ENCODE data around the gene SLC25A23. TPM values are rescaled to one million over a fixed set of nuclear protein-coding genes. Genes with fewer than 3 reads are reported as not detected.

Gene SLC25A23
- total and polyA plus RNA-seq, 4 donors, result 9.3 to 34.6 (median 22.7) TPM

DNA sequence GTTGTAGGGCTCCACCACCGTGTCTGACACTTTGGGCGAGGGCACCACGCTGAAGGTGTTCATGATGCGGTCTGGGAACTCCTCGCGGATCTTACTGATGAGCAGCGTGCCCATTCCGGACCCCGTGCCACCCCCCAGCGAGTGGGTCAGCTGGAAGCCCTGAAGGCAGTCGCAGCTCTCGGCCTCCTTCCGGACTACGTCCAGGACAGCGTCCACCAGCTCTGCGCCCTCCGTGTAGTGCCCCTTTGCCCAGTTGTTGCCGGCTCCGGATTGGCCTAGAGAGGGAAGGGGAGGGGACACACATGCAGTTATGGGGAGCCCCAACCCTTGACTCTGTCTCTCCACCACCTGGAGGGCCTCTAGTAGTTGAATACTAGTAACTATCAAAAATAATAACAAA is 36.4 kb upstream of the SLC25A23 start:
- no peak for TF ChIP-seq MAX (IDR thresholded peaks at IDR 0.05)
- no peak for TF ChIP-seq RXRA (IDR thresholded peaks at IDR 0.05)
- no peak for TF ChIP-seq SP1 (IDR thresholded peaks at IDR 0.05)
- no peak for TF ChIP-seq FOXA1 (IDR thresholded peaks at IDR 0.05)
- no peak for TF ChIP-seq HNF4A (conservative IDR thresholded peaks at IDR 0.05)
- no peak for TF ChIP-seq RAD21 (IDR thresholded peaks at IDR 0.05)
- TF ChIP-seq JUND (IDR thresholded peaks at IDR 0.05), result no peak
- TF ChIP-seq, protein P1, sequence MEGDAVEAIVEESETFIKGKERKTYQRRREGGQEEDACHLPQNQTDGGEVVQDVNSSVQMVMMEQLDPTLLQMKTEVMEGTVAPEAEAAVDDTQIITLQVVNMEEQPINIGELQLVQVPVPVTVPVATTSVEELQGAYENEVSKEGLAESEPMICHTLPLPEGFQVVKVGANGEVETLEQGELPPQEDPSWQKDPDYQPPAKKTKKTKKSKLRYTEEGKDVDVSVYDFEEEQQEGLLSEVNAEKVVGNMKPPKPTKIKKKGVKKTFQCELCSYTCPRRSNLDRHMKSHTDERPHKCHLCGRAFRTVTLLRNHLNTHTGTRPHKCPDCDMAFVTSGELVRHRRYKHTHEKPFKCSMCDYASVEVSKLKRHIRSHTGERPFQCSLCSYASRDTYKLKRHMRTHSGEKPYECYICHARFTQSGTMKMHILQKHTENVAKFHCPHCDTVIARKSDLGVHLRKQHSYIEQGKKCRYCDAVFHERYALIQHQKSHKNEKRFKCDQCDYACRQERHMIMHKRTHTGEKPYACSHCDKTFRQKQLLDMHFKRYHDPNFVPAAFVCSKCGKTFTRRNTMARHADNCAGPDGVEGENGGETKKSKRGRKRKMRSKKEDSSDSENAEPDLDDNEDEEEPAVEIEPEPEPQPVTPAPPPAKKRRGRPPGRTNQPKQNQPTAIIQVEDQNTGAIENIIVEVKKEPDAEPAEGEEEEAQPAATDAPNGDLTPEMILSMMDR (IDR thresholded peaks at IDR 0.05; ENCODE audit: low read depth, low read length, missing input control), result no peak
- TF ChIP-seq, protein P2, sequence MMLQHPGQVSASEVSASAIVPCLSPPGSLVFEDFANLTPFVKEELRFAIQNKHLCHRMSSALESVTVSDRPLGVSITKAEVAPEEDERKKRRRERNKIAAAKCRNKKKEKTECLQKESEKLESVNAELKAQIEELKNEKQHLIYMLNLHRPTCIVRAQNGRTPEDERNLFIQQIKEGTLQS (IDR thresholded peaks at IDR 0.05), result no peak
- TF ChIP-seq TAF1 (conservative IDR thresholded peaks at IDR 0.05), result no peak
- no peak for TF ChIP-seq YY1 (IDR thresholded peaks at IDR 0.05)
- no peak for TF ChIP-seq FOXA2 (IDR thresholded peaks at IDR 0.05)
- no peak for TF ChIP-seq ZBTB33 (IDR thresholded peaks at IDR 0.05)
- TF ChIP-seq EGR1 (IDR thresholded peaks at IDR 0.05; ENCODE audit: low read depth in 2 of 2), result no peak
- no peak for TF ChIP-seq HNF4G (IDR thresholded peaks at IDR 0.05)
- no peak for TF ChIP-seq REST (IDR thresholded peaks at IDR 0.05)
- no peak for TF ChIP-seq GABPA (IDR thresholded peaks at IDR 0.05 in 1 of 2, conservative IDR thresholded peaks at IDR 0.05 in 1 of 2)

More for the DNA sequence above, 36.4 kb upstream of the SLC25A23 start:
- Histone ChIP-seq H3K4me3 (ENCODE audit: low read depth in 1 of 3, low read length in 3 of 3) (no peak overlapping the region), H3K27me3 (ENCODE audit: control insufficient read depth in 4 of 4, insufficient read depth in 4 of 4, low read length in 3 of 4) (no peaks in the 10 kb centered on the region), H3K9me3 (ENCODE audit: control insufficient read depth in 4 of 4, low read length in 3 of 4) (peaks cover 0 to 11% (median 6%) of the 10 kb centered on the region in 4 donors), H3K4me1 (ENCODE audit: control insufficient read depth in 4 of 4, insufficient read depth in 4 of 4, low read length in 3 of 4) (no peaks in the 10 kb centered on the region), H3K27ac (ENCODE audit: low read depth in 1 of 2, low read length in 2 of 2) (no peak overlapping the region), H3K36me3 (ENCODE audit: control insufficient read depth in 4 of 4, insufficient read depth in 3 of 4, low read depth in 1 of 4, low read length in 3 of 4) (no peaks in the 10 kb centered on the region), H3K9ac (ENCODE audit: low read depth in 1 of 2, low read length in 2 of 2) (no peak overlapping the region)
- no peak for DNase-seq (ENCODE audit: low spot score)
- WGBS, result 97% methylated on average over 19 of the region's 19 CpGs
